ENCODE measurements around the gene ZFP91.
"Not testable (repeated sequence)": the region's sequence is repeated elsewhere in the genome, so short reads cannot be mapped to it uniquely, and the experiment has no call there.

ZFP91 gene, protein sequence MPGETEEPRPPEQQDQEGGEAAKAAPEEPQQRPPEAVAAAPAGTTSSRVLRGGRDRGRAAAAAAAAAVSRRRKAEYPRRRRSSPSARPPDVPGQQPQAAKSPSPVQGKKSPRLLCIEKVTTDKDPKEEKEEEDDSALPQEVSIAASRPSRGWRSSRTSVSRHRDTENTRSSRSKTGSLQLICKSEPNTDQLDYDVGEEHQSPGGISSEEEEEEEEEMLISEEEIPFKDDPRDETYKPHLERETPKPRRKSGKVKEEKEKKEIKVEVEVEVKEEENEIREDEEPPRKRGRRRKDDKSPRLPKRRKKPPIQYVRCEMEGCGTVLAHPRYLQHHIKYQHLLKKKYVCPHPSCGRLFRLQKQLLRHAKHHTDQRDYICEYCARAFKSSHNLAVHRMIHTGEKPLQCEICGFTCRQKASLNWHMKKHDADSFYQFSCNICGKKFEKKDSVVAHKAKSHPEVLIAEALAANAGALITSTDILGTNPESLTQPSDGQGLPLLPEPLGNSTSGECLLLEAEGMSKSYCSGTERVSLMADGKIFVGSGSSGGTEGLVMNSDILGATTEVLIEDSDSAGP

GRCh38 chr11:58578635-58579191 lies at the start of gene ZFP91:
ZFP91 (plus strand) TSS chr11:58579063; CDS start chr11:58579282, 219 bp downstream.
- peak; percentile 80 to 100 for DNase-seq (ENCODE audit: low read depth in 1 of 2, low spot score in 1 of 2)
- in situ Hi-C loops (cut with HindIII; ENCODE audit: low pct_unique_long_range_greater_than_20kb, low sequenced_read_pairs), result no loop called here
- TF ChIP-seq JUND (IDR thresholded peaks at IDR 0.05; ENCODE audit: low read depth), result no peak

DNA sequence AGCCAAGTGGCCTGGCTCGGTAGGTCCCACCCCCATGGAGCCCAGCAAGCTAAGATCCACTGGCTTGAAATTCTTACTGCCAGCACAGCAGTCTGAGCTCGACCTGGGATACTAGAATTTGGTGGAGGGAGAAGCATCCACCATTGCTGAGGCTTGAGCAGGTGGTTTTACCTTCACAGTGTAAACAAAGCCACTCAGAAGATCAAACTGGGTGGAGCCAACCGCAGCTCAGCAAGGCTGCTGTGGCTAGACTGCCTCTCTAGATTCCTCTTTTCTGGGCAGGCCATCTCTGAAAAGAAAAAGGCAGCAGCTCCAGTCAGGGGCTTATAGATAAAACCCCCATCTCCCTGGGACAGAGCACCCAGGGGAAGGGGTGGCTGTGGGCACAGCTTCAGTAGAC lies 48.6 kb upstream of the ZFP91 start:
- TF ChIP-seq JUND (IDR thresholded peaks at IDR 0.05; ENCODE audit: low read depth), result no peak
- DNase-seq (ENCODE audit: low read depth in 1 of 2, low spot score in 1 of 2), result no peak
- in situ Hi-C loops (cut with HindIII; ENCODE audit: low pct_unique_long_range_greater_than_20kb, low sequenced_read_pairs), result no loop called here

DNA sequence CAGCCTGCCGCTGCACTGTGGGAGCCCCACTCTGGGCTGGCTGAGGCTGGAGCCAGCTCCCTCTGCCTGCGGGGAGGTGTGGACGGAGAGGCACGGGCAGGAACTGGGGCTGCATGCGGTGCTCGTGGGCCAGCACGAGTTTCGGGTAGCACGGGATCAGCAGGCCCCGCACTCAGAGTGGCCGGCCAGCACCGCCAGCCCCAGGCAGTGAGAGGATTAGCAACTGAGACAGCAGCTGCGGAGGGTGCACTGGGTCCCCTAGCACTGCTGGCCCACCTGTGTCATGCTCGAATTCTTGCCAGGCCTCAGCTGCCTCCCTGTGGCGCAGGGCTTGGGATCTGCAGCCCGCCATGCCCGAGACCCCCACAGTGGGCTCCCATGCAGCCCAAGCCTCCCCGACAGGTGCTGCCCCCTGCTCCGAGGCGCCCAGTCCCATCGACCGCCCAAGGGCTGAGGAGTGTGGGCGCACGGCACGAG lies 47.0 kb upstream of the ZFP91 start:
- in situ Hi-C loops (cut with HindIII; ENCODE audit: low pct_unique_long_range_greater_than_20kb, low sequenced_read_pairs), result no loop called here
- DNase-seq (ENCODE audit: low read depth in 1 of 2, low spot score in 1 of 2), result no peak
- TF ChIP-seq JUND (IDR thresholded peaks at IDR 0.05; ENCODE audit: low read depth), result no peak

DNA sequence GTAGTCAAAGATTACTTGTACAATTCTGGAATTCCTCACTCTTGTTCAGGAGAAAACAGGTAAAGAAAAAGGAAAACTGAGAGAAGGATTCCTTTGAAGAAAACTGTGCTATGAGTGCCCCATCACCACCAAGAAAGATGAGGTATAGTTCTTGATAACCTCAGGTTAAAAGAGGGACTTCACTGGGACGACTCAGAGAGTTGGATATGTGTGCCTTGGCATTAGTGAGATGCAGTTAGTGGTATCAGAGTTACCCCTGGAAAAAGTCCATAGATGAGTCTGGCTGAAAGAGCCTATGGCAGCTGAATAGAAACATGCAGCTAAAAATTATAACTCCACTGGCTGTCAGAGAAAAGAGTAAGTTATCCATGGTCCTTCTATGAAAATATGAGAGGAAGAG lies 32.0 kb upstream of the ZFP91 start:
- in situ Hi-C loops (cut with HindIII; ENCODE audit: low pct_unique_long_range_greater_than_20kb, low sequenced_read_pairs), result no loop called here
- no peak for DNase-seq (ENCODE audit: low read depth in 1 of 2, low spot score in 1 of 2)
- no peak for TF ChIP-seq JUND (IDR thresholded peaks at IDR 0.05; ENCODE audit: low read depth)

DNA sequence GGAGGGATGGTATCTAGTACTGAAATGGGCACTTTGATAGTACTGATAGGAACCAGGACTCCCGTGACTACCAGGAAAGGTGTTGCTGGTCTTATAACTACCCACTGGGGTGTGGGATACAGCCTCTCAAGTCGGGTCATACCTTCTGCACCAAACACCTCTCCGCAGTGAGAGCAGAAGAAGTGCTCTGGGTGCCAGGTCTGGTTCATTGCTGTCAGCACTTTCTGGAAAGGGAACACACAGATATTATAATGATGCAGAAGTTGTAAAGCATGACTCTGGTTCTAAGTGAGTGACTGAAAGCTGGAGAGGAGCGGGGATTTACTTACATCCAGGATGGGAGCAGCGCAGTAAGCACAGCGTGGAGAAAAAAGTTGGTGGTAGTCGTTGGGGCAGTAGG lies 29.2 kb upstream of the ZFP91 start:
- in situ Hi-C loops (cut with HindIII; ENCODE audit: low pct_unique_long_range_greater_than_20kb, low sequenced_read_pairs), result no loop called here
- no peak for DNase-seq (ENCODE audit: low read depth in 1 of 2, low spot score in 1 of 2)
- TF ChIP-seq JUND (IDR thresholded peaks at IDR 0.05; ENCODE audit: low read depth), result no peak

- no peak for DNase-seq (ENCODE audit: low read depth in 1 of 2, low spot score in 1 of 2)
- in situ Hi-C loops (cut with HindIII; ENCODE audit: low pct_unique_long_range_greater_than_20kb, low sequenced_read_pairs), result no loop called here
- TF ChIP-seq JUND (IDR thresholded peaks at IDR 0.05; ENCODE audit: low read depth), result no peak
Observed at GRCh38 chr11:58560842-58561241, 18.0 kb upstream of the ZFP91 start.

DNA sequence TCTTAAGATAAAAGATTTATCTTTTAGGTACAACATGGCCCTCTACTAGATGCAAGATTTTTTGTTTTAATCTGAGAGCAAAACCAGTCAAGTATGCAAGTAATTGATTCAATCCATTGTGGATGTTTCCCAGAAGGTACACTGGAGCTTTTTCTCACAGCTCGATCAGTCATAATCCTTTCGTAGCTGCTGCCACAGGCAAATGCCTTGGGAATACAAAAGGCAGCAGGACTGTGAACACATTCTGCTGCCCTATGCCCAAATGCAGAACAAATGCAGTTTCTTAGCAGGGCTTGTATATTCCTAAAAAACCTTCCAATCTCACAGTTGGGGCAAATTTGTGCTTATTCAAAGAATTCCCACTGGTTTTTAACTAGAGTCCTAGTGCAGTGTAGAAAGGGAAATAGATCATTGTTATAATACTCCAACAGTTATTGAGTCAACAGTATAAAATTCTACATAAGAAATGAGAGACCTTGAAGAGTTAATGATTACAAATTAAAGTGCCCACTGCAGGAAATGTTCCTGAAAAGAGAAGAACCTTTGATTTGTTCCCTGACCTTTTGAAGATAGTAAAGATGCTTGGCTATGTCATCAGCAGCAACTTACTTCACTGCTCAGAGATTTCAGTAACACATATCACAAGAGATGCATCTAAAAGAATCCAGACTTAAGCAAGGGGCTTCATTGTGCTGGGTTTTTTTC lies 17.3 kb upstream of the ZFP91 start:
- DNase-seq (ENCODE audit: low read depth in 1 of 2, low spot score in 1 of 2), result no peak

DNA sequence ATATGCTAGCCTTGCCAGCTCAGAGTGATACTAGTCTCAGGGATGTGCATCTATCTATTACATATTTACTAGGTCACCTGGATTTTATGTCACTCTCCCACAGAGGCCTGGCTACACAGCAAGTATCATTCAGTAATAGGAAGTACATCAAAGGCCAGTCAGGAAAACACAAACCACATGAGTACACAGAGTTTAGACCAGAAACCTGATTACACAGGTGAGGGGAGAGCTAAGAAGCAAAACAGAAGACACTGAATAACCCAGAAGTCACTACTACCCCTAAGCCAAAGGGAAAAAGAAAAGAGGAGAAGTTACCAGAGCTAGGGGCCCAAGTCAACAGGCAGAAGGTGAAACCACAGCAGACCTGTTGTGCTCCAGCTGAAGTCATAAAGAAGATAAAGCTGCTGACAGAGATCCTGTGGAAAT lies 16.5 kb upstream of the ZFP91 start:
- no peak for TF ChIP-seq JUND (IDR thresholded peaks at IDR 0.05; ENCODE audit: low read depth)
- in situ Hi-C loops (cut with HindIII; ENCODE audit: low pct_unique_long_range_greater_than_20kb, low sequenced_read_pairs), result no loop called here
- DNase-seq (ENCODE audit: low read depth in 1 of 2, low spot score in 1 of 2), result no peak

More for the DNA sequence above, 17.3 kb upstream of the ZFP91 start:
- in situ Hi-C loops (cut with HindIII; ENCODE audit: low pct_unique_long_range_greater_than_20kb, low sequenced_read_pairs), result no loop called here
- TF ChIP-seq JUND (IDR thresholded peaks at IDR 0.05; ENCODE audit: low read depth), result no peak

DNA sequence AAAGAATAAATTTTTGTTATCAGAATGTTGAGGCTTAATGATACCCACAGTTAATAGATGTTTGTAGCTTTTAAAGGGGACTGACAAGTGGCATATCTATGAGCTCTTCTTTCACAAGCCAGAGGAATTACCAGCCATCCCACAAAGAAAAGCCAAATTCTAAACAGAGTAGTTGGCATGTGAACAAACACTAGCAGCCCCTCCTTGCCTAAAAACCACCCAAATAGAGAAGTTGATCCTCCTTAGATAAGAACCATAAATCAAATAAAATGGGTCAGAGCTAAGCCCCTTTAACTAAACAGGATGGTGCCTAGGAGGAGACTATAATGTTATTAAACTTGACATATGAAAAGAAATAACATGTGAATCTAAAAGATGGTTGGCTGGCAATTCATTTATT lies 14.6 kb upstream of the ZFP91 start:
- TF ChIP-seq JUND (IDR thresholded peaks at IDR 0.05; ENCODE audit: low read depth), result no peak
- in situ Hi-C loops (cut with HindIII; ENCODE audit: low pct_unique_long_range_greater_than_20kb, low sequenced_read_pairs), result no loop called here
- DNase-seq (ENCODE audit: low read depth in 1 of 2, low spot score in 1 of 2), result no peak

- DNase-seq (ENCODE audit: low read depth in 1 of 2, low spot score in 1 of 2), result peak; percentile 27 to 76
- in situ Hi-C loops (cut with HindIII; ENCODE audit: low pct_unique_long_range_greater_than_20kb, low sequenced_read_pairs), result no loop called here
Observed at GRCh38 chr11:58567889-58568512, 10.9 kb upstream of the ZFP91 start.

DNA sequence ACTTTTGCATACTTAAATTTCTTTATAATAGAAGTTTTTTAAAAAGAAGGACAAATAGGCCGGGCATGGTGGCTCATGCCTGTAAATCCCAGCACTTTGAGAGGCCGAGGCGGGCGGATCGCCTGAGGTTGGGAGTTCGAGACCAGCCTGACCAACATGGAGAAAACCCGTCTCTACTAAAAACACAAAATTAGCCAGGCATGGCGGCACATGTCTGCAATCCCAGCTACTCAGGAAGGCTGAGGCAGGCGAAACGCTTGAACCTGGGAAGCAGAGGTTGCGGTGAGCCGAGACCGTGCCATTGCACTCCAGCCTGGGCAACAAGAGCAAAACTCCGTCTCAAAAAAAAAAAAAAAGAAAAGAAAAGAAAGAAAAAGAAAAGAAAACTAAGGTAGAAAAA lies 6.0 kb upstream of the ZFP91 start:
- in situ Hi-C loops (cut with HindIII; ENCODE audit: low pct_unique_long_range_greater_than_20kb, low sequenced_read_pairs); DNase-seq (ENCODE audit: low read depth in 1 of 2, low spot score in 1 of 2): not testable (repeated sequence)

More at GRCh38 chr11:58567889-58568512, 10.9 kb upstream of the ZFP91 start:
- no peak for TF ChIP-seq JUND (IDR thresholded peaks at IDR 0.05; ENCODE audit: low read depth)

- in situ Hi-C loops (cut with HindIII; ENCODE audit: low pct_unique_long_range_greater_than_20kb, low sequenced_read_pairs), result no loop called here
- peak in 1 of 2 experiments; percentile 26 for DNase-seq (ENCODE audit: low read depth in 1 of 2, low spot score in 1 of 2)
- TF ChIP-seq JUND (IDR thresholded peaks at IDR 0.05; ENCODE audit: low read depth), result no peak
Observed at GRCh38 chr11:58573451-58574104, 5.3 kb upstream of the ZFP91 start.
